K562 treated with DMSO at 1 percent for 12 hours (cell line): ENCODE results near the gene DCLRE1A. TPM values are rescaled to one million over a fixed set of nuclear protein-coding genes. Genes with fewer than 3 reads are reported as not detected.

Experiments
- total RNA-seq: library from RNA; unstranded; fragments of 300-600 nt; gene quantifications from 2 replicates; pipeline ENCODE4 v1.2.3, GENCODE V29; 2022; ENCODE audit not compliant: insufficient read depth

Gene DCLRE1A
- total RNA-seq: 5.1 and 16.6 TPM in 2 replicates

DNA sequence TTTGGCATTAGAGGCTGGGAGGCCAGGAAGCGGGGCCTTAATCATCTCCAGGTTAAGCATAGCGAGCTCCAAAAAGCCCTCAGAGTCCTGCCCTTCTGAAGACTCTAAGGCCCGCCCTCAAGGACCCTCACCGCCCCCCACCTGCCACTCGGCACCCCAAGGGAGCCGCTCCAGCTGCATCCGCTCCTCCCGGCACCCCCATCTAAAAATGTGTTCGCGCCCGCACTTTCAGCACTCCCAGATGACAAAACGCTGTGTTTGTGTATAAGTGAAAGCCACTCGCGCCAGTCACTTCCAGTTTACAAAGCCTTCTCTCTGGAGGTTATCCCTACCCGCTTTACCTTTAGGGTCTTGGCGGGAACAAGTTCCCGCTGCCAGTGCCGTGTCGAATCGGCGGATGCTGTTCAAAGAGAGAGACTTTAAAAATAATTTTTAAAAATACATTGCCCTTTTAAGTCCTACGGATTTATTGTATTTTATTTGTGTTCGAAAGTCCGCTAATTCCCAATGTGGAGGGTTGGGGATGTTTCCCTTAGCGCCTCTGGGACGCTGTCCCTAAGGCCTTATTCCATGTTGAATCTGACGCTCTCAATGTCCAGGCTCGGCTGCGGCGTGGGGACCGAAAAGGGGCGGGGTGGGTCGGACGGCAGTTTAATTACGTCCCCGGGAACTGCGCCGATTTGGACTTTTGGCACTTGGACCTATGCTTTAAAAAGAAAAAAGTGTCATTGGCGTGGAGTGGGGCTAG lies at the start of gene DCLRE1A, which contains the start of gene NHLRC2:
DCLRE1A (minus strand) TSS at position 70 of the 748 bp plus-strand sequence. CDS start 900 bp downstream, outside the sequence.
NHLRC2 (plus strand) TSS at position 649 of the 748 bp plus-strand sequence. CDS start 212 bp downstream, outside the sequence.

Other genes with a start within 250 kb of the DCLRE1A start
- gene NRAP, start 190.0 kb downstream of the DCLRE1A start, total RNA-seq: not detected in 2 replicates
- 11.9 and 33.0 TPM in 2 replicates for gene CASP7, start 174.2 kb downstream of the DCLRE1A start, total RNA-seq
- not detected in 2 replicates for gene PLEKHS1, start 102.4 kb downstream of the DCLRE1A start, total RNA-seq
- 1.3 and 5.6 TPM in 2 replicates for gene NHLRC2, start 579 bp upstream of the DCLRE1A start, total RNA-seq
- gene ADRB1, start 189.8 kb upstream of the DCLRE1A start, total RNA-seq: not detected in 2 replicates